DMS79 (cell line): Measurements from ENCODE around the gene PTGFRN.
A peak's percentile ranks its signal among the peaks of the same experiment; 100 is the strongest.

ENCODE experiments used
- DNase-seq: peaks from one replicate; lab custom pipeline; 2025; lab: John Stamatoyannopoulos, UW

The PTGFRN gene

GRCh38 chr1:116889380-116889779 is 20.3 kb upstream of the PTGFRN start:
- DNase-seq: no peak

- DNase-seq: no peak
Measured at GRCh38 chr1:116891396-116892079, 18.2 kb upstream of the PTGFRN start.

GRCh38 chr1:116895073-116895472 is 14.6 kb upstream of the PTGFRN start:
- no peak for DNase-seq

GRCh38 chr1:116899529-116899928 is 10.2 kb upstream of the PTGFRN start:
- DNase-seq: no peak

- no peak for DNase-seq
Measured at GRCh38 chr1:116900471-116901365, 9.0 kb upstream of the PTGFRN start.

GRCh38 chr1:116902027-116902426 is 7.7 kb upstream of the PTGFRN start:
- DNase-seq: no peak

- DNase-seq: no peak
Measured at GRCh38 chr1:116902723-116903383, 6.9 kb upstream of the PTGFRN start.

GRCh38 chr1:116904791-116905320 is 4.9 kb upstream of the PTGFRN start:
- DNase-seq: no peak

GRCh38 chr1:116906812-116907211 is 2.9 kb upstream of the PTGFRN start:
- no peak for DNase-seq

- DNase-seq: no peak
Measured at GRCh38 chr1:116907351-116907750, 2.4 kb upstream of the PTGFRN start.

- no peak for DNase-seq
Measured at GRCh38 chr1:116908266-116908665, 1.4 kb upstream of the PTGFRN start.

GRCh38 chr1:116908820-116909511 is 750 bp upstream of the PTGFRN start:
- DNase-seq: no peak

- DNase-seq: peak; percentile 28
Measured at GRCh38 chr1:116910379-116911187, 867 bp downstream of the PTGFRN start.

GRCh38 chr1:116911188-116911553 is 1.5 kb downstream of the PTGFRN start:
- no peak for DNase-seq

GRCh38 chr1:116911779-116912469 is 2.2 kb downstream of the PTGFRN start:
- DNase-seq: no peak

GRCh38 chr1:116912846-116913245 is 3.1 kb downstream of the PTGFRN start:
- DNase-seq: no peak

- DNase-seq: no peak
Measured at GRCh38 chr1:116913941-116914340, 4.2 kb downstream of the PTGFRN start.

- DNase-seq: no peak
Measured at GRCh38 chr1:116914667-116915066, 5.0 kb downstream of the PTGFRN start.

GRCh38 chr1:116915086-116915661 is 5.5 kb downstream of the PTGFRN start:
- no peak for DNase-seq

GRCh38 chr1:116916002-116916401 is 6.3 kb downstream of the PTGFRN start:
- DNase-seq: no peak
